Midbrain (tissue), 1 donor: ENCODE results near the gene GRB10.

Experiments used
- DNase-seq: peaks from one replicate; lab custom pipeline; 2025; lab: John Stamatoyannopoulos, UW

The GRB10 gene

GRCh38 chr7:50633414-50633710, 149.3 kb downstream of the GRB10 start:
- DNase-seq, result no peak

- no peak for DNase-seq
Measured at GRCh38 chr7:50632561-50633413, 149.9 kb downstream of the GRB10 start.

DNA sequence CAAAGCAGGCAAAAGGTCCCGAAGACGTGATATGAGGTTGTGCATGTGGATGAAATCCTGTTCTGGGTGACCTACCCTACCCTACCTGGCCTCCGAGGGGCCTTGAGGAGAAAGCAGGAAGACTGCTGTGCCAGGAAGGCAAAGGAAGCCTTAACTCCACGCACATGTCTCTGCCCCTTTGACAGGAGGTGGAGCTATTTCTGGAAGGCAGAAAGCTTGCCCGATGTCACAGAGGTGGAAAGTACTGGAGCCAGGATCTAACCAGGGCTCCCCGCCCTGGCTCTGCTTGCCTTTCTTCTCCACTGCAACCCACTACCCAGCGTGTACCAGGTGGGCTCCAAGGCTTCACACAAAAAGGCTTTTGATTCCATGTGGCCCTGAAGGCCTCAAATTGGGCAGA, 151.1 kb downstream of the GRB10 start:
- DNase-seq, result no peak

- no peak for DNase-seq
Measured at GRCh38 chr7:50631100-50631499, 151.6 kb downstream of the GRB10 start.

DNA sequence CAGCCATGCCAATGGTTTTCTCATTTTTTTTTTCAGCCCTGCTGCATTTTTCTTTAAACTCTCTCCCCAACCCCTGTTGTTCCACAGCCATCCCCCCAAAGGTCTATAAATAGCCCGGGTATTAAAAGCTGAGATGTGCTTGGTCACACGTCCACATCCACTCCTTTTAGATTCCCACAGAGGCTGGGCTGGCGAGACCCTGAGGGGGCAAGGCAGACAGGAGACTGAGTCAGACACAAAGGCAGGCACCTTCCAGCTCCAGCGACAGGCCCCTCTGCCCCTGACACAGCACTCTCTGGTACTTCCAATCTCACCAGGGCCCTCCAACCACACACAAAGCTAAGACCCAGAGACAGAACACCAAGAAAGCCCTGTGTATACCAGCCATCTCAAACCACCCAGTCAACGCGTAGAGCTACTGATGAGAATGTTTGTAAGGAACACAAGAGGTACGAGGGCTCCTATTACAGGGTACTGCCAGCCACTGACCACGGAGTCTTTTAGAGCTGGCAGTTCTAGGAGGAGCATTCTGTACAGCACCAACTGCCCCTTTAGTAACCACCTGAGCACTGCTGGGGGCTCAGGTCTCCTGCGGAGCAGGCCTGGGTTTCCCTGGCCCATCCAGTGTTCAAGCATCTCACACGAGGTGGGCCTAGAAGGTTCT, 153.3 kb downstream of the GRB10 start:
- DNase-seq, result no peak

- no peak for DNase-seq
Measured at GRCh38 chr7:50628434-50629084, 154.1 kb downstream of the GRB10 start.

DNA sequence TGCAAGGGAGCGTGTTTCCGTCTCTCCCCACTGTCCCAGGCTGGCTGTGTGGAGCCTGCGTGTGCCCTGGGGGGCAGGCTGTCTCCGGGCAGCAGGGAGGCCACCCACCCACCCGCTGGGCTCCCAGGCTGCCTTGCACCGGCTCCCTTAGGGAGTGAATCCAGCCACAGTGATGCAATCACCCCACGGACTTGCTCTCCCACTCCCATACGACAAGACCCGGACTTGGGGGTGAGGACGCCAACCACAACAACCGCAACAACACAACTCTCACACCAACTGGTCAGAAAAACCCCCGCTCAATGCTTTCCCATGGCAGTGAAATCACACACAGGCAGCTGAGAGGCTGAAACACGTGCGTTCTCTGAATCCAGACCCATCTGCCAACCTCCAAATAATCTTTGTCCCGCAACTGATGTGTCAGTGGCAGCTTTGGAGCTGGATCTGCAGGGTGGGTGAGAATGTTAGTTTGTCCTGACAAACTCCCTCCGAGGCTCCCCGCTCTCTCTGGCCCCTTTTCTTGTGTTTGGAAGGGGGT, 154.8 kb downstream of the GRB10 start:
- no peak for DNase-seq

DNA sequence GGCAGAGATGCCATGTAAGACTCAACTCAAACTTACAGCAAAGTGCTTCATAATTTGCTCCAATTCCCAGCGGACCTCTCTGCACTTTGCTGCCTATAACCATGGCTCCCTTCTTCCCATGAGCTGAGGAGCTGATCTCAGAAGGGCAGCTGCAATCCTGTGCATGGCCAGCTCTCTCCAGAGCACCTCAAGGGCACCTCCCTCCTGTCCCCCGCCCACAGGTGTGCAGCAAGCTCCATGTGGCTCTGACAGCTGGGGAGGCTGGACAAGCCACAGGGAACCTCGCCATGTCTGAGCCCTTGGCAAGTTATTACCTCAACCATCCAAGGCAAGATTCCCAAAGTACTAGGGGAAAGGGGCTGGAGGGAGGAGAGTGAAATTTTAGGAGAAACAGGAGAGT, 156.4 kb downstream of the GRB10 start:
- no peak for DNase-seq

- DNase-seq, result no peak
Measured at GRCh38 chr7:50625360-50625759, 157.3 kb downstream of the GRB10 start.

DNA sequence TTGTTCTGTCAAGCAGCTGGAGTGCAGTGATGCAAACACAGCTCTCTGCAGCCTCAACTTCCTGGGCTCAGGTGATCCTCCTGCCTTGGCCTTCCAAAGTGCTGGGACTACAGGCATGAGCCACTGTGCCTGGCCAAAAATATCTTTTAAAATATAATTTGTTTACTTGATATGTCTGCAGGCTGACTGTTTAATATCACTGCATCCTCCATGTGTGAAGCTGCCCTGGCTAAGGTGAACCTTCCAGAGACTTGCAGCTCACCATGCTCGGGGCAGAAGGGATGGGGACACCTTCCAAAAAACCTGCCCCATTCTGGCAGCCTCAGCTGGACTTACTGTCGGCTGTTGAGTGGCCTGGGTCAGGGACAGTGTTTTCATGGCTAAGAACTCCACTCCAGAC, 159.9 kb downstream of the GRB10 start:
- DNase-seq, result no peak

GRCh38 chr7:50621973-50622490, 160.7 kb downstream of the GRB10 start:
- no peak for DNase-seq

DNA sequence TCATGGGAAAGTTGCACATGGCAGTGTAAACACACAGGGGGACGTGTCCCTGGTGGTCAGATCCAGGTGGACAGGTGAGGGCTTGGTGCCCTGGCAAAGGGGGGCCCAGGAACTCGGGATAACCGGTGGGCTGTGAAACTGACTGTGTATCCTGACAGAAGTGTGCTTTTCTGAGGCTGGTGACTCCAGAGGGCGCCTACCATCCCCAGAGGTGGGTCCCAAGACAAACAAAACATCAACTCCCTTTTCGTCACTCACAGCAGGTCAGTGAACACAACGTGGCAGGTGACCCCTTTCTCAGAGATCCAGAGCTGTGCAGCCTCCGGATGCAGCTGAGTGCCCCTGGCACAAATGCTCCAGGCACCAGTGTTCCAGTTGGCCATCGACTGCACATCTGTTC, 161.5 kb downstream of the GRB10 start:
- DNase-seq, result no peak

DNA sequence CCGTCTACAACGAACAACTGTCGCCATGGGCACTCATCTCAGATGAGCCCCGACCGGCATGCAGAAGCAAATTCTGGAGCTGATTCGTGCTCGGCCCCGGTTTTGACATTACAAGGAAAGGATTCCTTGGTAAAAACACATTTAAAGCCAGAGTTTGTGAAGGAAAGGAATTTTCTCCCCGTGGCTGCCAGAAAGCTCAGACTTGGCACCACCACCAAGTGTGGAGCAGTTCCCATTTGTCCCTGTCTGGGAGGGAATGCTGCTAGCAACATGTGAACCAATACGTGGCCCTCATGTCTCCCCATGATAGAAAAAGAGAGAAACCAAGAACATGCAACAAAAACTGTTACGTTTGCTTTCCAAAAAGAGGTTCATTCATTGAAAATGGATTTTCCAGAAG, 162.3 kb downstream of the GRB10 start:
- no peak for DNase-seq

- no peak for DNase-seq
Measured at GRCh38 chr7:50619684-50620083, 163.0 kb downstream of the GRB10 start.

- DNase-seq, result no peak
Measured at GRCh38 chr7:50618281-50618680, 164.4 kb downstream of the GRB10 start.

GRCh38 chr7:50615519-50616080, 167.1 kb downstream of the GRB10 start:
- no peak for DNase-seq

GRCh38 chr7:50614721-50615518, 167.8 kb downstream of the GRB10 start:
- no peak for DNase-seq

DNA sequence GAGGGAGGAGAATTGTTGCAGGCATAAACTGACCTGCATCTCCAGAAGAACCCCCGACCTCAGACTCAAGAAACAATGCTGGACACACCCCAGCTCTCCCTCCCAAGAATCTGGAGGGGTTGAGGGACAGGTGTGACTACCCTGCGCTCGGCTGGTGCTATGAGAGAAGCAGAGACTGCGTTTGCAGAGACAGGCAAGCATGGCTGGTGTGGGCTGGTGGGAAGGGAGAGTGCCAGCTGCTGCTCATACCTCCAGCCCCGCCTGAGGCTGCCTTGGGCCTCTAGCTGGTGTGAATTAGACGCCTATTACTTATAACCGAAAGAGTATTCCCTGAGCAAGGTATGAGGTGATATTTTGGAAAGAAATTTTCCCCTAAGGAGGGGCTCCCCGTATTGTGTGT, 169.2 kb downstream of the GRB10 start:
- DNase-seq, result no peak

GRCh38 chr7:50612704-50613103, 170.0 kb downstream of the GRB10 start:
- DNase-seq, result no peak

DNA sequence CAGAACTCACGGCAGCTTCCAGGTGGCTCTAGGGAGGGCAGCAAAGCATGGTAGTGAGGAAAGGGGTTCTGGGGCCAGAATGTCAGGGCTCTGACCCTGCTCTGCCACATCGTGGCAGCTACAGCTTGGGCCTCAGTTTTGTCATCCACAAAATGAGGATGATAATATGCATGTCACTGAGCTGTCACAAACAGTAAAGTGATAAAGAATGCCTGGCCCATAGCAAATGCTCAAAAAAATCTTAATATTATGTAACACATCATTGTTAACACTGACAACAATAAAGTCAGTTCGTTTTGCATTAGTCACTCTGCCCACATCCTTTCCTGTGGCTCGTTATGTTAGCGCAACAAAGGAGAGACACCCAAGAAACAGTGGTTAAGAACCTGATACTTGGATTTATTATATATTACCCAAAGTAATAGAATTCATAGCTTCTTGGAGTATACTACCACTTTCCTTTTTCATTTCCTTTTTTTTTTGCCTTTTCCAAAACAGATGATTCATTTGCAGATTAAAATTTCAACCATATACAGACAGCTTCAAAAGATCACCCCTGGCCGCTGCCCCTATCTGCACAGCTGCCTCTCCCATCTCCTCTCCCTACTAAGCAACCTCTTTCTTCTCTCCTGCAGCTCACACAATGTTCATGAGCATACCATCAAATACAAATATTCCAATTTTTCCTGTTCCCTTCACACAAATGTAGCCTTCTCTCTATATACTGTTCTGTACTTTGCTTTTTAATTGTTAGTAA, 172.0 kb downstream of the GRB10 start:
- DNase-seq, result no peak
